ENCODE results near the gene ZFR2.

Gene ZFR2

DNA sequence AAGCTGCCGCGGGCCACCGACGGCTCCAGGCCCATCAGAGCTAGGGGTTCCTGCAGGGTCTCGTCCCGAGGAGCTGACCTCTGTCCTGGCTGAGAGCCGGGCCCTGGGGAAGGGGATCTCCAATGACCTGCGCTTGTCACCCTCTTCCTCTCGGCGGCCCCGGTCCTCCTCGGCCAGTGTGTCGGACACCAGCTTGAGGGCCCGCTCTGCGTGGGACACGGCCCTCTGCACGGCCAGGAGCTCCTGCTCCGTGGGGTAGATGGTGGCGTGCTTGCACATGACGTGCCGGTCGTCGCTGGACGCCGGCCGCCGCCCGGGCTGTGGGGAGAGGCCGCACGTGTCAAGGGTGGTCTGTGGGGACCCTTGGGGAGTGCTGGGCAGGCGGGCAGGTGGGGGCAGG is 49.9 kb downstream of the ZFR2 start:
- Histone ChIP-seq H3K36me3 (ENCODE audit: control insufficient read depth in 1 of 2, insufficient read depth in 2 of 2, low read depth in 1 of 2, low read length in 2 of 2) (no peaks in the 10 kb centered on the region), H3K4me2 (ENCODE audit: low read length, poor library complexity, severe bottlenecking) (no peak overlapping the region), H3K18ac (ENCODE audit: low read depth in 1 of 2, low read length in 2 of 2) (no peak overlapping the region), H2BK120ac (ENCODE audit: low read depth, low read length) (no peak overlapping the region), H2AK5ac (ENCODE audit: low read length, severe bottlenecking) (no peak overlapping the region), H3K14ac (ENCODE audit: low read length in 2 of 2) (no peak overlapping the region), H4K91ac (ENCODE audit: low read length) (no peak overlapping the region), H3K9me3 (ENCODE audit: control insufficient read depth, low read length) (no peaks in the 10 kb centered on the region), H3K4me3 (ENCODE audit: insufficient read depth in 1 of 2, low read depth in 1 of 2, low read length in 2 of 2) (no peak overlapping the region), H3K23ac (ENCODE audit: low read length in 2 of 2) (no peak overlapping the region), H2BK5ac (ENCODE audit: low read depth, low read length, poor library complexity, severe bottlenecking) (no peak overlapping the region), H4K8ac (ENCODE audit: low read length) (no peak overlapping the region), H2AFZ (ENCODE audit: low read depth, low read length) (no peak overlapping the region), H3K4ac (ENCODE audit: low read depth in 1 of 2, low read length in 2 of 2) (no peak overlapping the region), H3K9ac (ENCODE audit: low read length) (peak overlapping the region; percentile 28), H3K27me3 (ENCODE audit: control insufficient read depth in 1 of 2, insufficient read depth in 1 of 2, low read length in 2 of 2) (peaks cover 20 to 56% of the 10 kb centered on the region in 2 experiments), H3K27ac (ENCODE audit: low read length, poor library complexity, severe bottlenecking) (no peak overlapping the region), H3K4me1 (ENCODE audit: control insufficient read depth, insufficient read depth, low read depth, low read length) (peaks cover 2% of the 10 kb centered on the region), H3K79me1 (replicated peaks; ENCODE audit: low read length, poor library complexity, severe bottlenecking) (no peaks in the 10 kb centered on the region), H2BK15ac (ENCODE audit: low read depth, poor library complexity, severe bottlenecking) (no peak overlapping the region), H2BK12ac (ENCODE audit: low read length in 2 of 2) (no peak overlapping the region)
- 93% methylated on average over 31 of the region's 31 CpGs for WGBS
- DNase-seq = no peak

DNA sequence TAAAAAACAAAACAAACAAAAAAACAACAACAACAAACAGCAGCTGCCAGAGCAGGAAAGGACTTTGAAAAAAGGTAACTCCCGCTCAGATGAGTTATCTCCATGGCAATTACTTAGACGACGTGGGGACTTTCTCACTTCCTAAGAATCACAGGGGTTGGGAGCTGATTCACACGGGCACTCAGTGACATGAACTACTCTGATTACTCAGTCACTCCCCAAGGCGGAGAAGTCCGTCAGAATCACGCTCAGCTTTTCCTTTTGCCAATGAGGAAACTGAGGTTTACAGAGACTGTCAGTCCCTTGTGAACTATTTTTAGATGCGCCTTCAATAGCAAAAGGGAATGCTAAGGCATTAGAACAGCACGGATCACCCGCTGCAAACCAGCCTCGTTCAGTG is 50.4 kb downstream of the ZFR2 start:
- Histone ChIP-seq H3K14ac (ENCODE audit: low read length in 2 of 2) (no peak overlapping the region), H3K27me3 (ENCODE audit: control insufficient read depth in 1 of 2, insufficient read depth in 1 of 2, low read length in 2 of 2) (peaks cover 18 to 53% of the 10 kb centered on the region in 2 experiments), H3K9ac (ENCODE audit: low read length) (peak overlapping the region; percentile 28), H3K36me3 (ENCODE audit: control insufficient read depth in 1 of 2, insufficient read depth in 2 of 2, low read depth in 1 of 2, low read length in 2 of 2) (no peaks in the 10 kb centered on the region), H2BK12ac (ENCODE audit: low read length in 2 of 2) (no peak overlapping the region), H2AFZ (ENCODE audit: low read depth, low read length) (no peak overlapping the region), H3K4me3 (ENCODE audit: insufficient read depth in 1 of 2, low read depth in 1 of 2, low read length in 2 of 2) (no peak overlapping the region), H3K23ac (ENCODE audit: low read length in 2 of 2) (no peak overlapping the region), H2BK5ac (ENCODE audit: low read depth, low read length, poor library complexity, severe bottlenecking) (no peak overlapping the region), H2BK120ac (ENCODE audit: low read depth, low read length) (no peak overlapping the region), H3K4me1 (ENCODE audit: control insufficient read depth, insufficient read depth, low read depth, low read length) (peaks cover 2% of the 10 kb centered on the region), H2AK5ac (ENCODE audit: low read length, severe bottlenecking) (no peak overlapping the region), H3K4me2 (ENCODE audit: low read length, poor library complexity, severe bottlenecking) (no peak overlapping the region), H3K18ac (ENCODE audit: low read depth in 1 of 2, low read length in 2 of 2) (no peak overlapping the region), H2BK15ac (ENCODE audit: low read depth, poor library complexity, severe bottlenecking) (no peak overlapping the region), H3K9me3 (ENCODE audit: control insufficient read depth, low read length) (no peaks in the 10 kb centered on the region), H4K91ac (ENCODE audit: low read length) (no peak overlapping the region), H3K79me1 (replicated peaks; ENCODE audit: low read length, poor library complexity, severe bottlenecking) (no peaks in the 10 kb centered on the region), H4K8ac (ENCODE audit: low read length) (no peak overlapping the region), H3K4ac (ENCODE audit: low read depth in 1 of 2, low read length in 2 of 2) (no peak overlapping the region), H3K27ac (ENCODE audit: low read length, poor library complexity, severe bottlenecking) (no peak overlapping the region)
- WGBS = 62% methylated on average over 11 of the region's 11 CpGs
- DNase-seq = peak; percentile 5

- no peak overlapping the region for H3K27ac ChIP-seq (ENCODE audit: low read length, poor library complexity, severe bottlenecking)
- H3K9ac ChIP-seq (ENCODE audit: low read length) = no peak overlapping the region
- no peak overlapping the region for H3K4ac ChIP-seq (ENCODE audit: low read depth in 1 of 2, low read length in 2 of 2)
- H2AK5ac ChIP-seq (ENCODE audit: low read length, severe bottlenecking) = no peak overlapping the region
- H3K4me1 ChIP-seq (ENCODE audit: control insufficient read depth, insufficient read depth, low read depth, low read length) = peaks cover 2% of the 10 kb centered on the region
- no peaks in the 10 kb centered on the region for H3K79me1 ChIP-seq (replicated peaks; ENCODE audit: low read length, poor library complexity, severe bottlenecking)
- H2BK12ac ChIP-seq (ENCODE audit: low read length in 2 of 2) = no peak overlapping the region
- H2BK15ac ChIP-seq (ENCODE audit: low read depth, poor library complexity, severe bottlenecking) = no peak overlapping the region
- no peak overlapping the region for H2AFZ ChIP-seq (ENCODE audit: low read depth, low read length)
- no peak overlapping the region for H4K8ac ChIP-seq (ENCODE audit: low read length)
- no peak overlapping the region for H2BK120ac ChIP-seq (ENCODE audit: low read depth, low read length)
- no peak overlapping the region for H3K4me3 ChIP-seq (ENCODE audit: insufficient read depth in 1 of 2, low read depth in 1 of 2, low read length in 2 of 2)
- H3K4me2 ChIP-seq (ENCODE audit: low read length, poor library complexity, severe bottlenecking) = no peak overlapping the region
- DNase-seq = no peak
- H3K18ac ChIP-seq (ENCODE audit: low read depth in 1 of 2, low read length in 2 of 2) = no peak overlapping the region
- H2BK5ac ChIP-seq (ENCODE audit: low read depth, low read length, poor library complexity, severe bottlenecking) = no peak overlapping the region
- no peaks in the 10 kb centered on the region for H3K36me3 ChIP-seq (ENCODE audit: control insufficient read depth in 1 of 2, insufficient read depth in 2 of 2, low read depth in 1 of 2, low read length in 2 of 2)
- H4K91ac ChIP-seq (ENCODE audit: low read length) = no peak overlapping the region
- H3K14ac ChIP-seq (ENCODE audit: low read length in 2 of 2) = no peak overlapping the region
- H3K27me3 ChIP-seq (ENCODE audit: control insufficient read depth in 1 of 2, insufficient read depth in 1 of 2, low read length in 2 of 2) = peaks cover 11 to 49% of the 10 kb centered on the region in 2 experiments
- 88% methylated on average over 8 of the region's 8 CpGs for WGBS
- H3K23ac ChIP-seq (ENCODE audit: low read length in 2 of 2) = no peak overlapping the region
- H3K9me3 ChIP-seq (ENCODE audit: control insufficient read depth, low read length) = no peaks in the 10 kb centered on the region
Measured at GRCh38 chr19:3817761-3818160, 51.1 kb downstream of the ZFR2 start.

DNA sequence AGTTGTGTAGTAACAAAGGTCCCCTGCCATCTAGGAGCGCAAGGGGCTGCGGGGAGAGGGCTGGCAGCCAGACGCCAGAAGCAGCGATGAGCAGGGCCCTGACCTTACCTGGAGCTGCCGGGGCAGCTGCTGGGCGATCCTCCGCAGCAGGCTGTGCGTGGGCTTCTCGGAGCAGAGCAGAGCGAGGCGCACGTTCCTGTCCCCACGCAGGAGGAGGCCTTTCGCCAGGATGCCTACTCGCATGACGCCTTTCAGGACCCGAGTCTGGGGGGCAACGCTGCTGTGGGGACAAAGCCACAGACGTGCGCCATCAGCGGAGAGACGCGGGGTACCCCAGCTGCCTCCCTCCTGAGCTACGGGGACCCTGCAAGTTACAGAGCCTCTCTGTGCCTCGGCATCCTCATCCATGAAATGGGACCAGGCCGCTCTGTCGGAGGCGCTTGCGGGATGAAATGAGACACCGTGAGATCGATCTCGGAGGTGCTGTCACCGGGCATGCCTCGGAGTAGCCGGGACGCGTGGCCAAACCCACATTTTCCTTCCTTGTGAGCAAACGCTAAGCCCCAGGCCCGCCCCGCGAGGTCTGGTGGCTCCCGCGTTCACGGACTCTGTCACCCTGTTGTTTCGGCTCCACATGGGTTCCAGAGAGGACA is 52.1 kb downstream of the ZFR2 start:
- H2BK5ac ChIP-seq (ENCODE audit: low read depth, low read length, poor library complexity, severe bottlenecking) = no peak overlapping the region
- H4K91ac ChIP-seq (ENCODE audit: low read length) = no peak overlapping the region
- DNase-seq = no peak
- H2BK12ac ChIP-seq (ENCODE audit: low read length in 2 of 2) = no peak overlapping the region
- no peak overlapping the region for H3K18ac ChIP-seq (ENCODE audit: low read depth in 1 of 2, low read length in 2 of 2)
- no peaks in the 10 kb centered on the region for H3K79me1 ChIP-seq (replicated peaks; ENCODE audit: low read length, poor library complexity, severe bottlenecking)
- no peak overlapping the region for H3K23ac ChIP-seq (ENCODE audit: low read length in 2 of 2)
- no peaks in the 10 kb centered on the region for H3K9me3 ChIP-seq (ENCODE audit: control insufficient read depth, low read length)
- H3K9ac ChIP-seq (ENCODE audit: low read length) = no peak overlapping the region
- H2BK15ac ChIP-seq (ENCODE audit: low read depth, poor library complexity, severe bottlenecking) = no peak overlapping the region
- peaks cover 5 to 43% of the 10 kb centered on the region in 2 experiments for H3K27me3 ChIP-seq (ENCODE audit: control insufficient read depth in 1 of 2, insufficient read depth in 1 of 2, low read length in 2 of 2)
- no peak overlapping the region for H3K27ac ChIP-seq (ENCODE audit: low read length, poor library complexity, severe bottlenecking)
- no peaks in the 10 kb centered on the region for H3K4me1 ChIP-seq (ENCODE audit: control insufficient read depth, insufficient read depth, low read depth, low read length)
- 93% methylated on average over 45 of the region's 45 CpGs for WGBS
- H3K36me3 ChIP-seq (ENCODE audit: control insufficient read depth in 1 of 2, insufficient read depth in 2 of 2, low read depth in 1 of 2, low read length in 2 of 2) = no peaks in the 10 kb centered on the region
- no peak overlapping the region for H2AK5ac ChIP-seq (ENCODE audit: low read length, severe bottlenecking)
- H4K8ac ChIP-seq (ENCODE audit: low read length) = no peak overlapping the region
- no peak overlapping the region for H3K4me2 ChIP-seq (ENCODE audit: low read length, poor library complexity, severe bottlenecking)
- H3K14ac ChIP-seq (ENCODE audit: low read length in 2 of 2) = no peak overlapping the region
- no peak overlapping the region for H3K4me3 ChIP-seq (ENCODE audit: insufficient read depth in 1 of 2, low read depth in 1 of 2, low read length in 2 of 2)
- H3K4ac ChIP-seq (ENCODE audit: low read depth in 1 of 2, low read length in 2 of 2) = no peak overlapping the region
- H2BK120ac ChIP-seq (ENCODE audit: low read depth, low read length) = no peak overlapping the region
- no peak overlapping the region for H2AFZ ChIP-seq (ENCODE audit: low read depth, low read length)

Data from mesenchymal stem cell (in vitro differentiated cells and primary cell).